ENCODE results near the gene AK8.

Gene AK8

GRCh38 chr9:132769906-132770769, 107.9 kb downstream of the AK8 start:
- peak; percentile 75 to 89 (median 82) for DNase-seq

GRCh38 chr9:132768932-132769905, 108.9 kb downstream of the AK8 start:
- peak; percentile 44 to 67 (median 58) for DNase-seq

- DNase-seq, result no peak
These were observed 114.5 kb downstream of the AK8 start for GRCh38 chr9:132763574-132763973.

- DNase-seq, result no peak
These were observed 115.2 kb downstream of the AK8 start for GRCh38 chr9:132762896-132763295.

- DNase-seq, result no peak
These were observed 116.5 kb downstream of the AK8 start for GRCh38 chr9:132761602-132762001.

- DNase-seq, result no peak
These were observed 118.0 kb downstream of the AK8 start for GRCh38 chr9:132760057-132760456.

- DNase-seq, result no peak
These were observed 121.1 kb downstream of the AK8 start for GRCh38 chr9:132757016-132757415.

- DNase-seq, result no peak
These were observed 121.8 kb downstream of the AK8 start for GRCh38 chr9:132756214-132756845.

- no peak for DNase-seq
These were observed 123.0 kb downstream of the AK8 start for GRCh38 chr9:132755096-132755495.

- no peak for DNase-seq
These were observed 123.8 kb downstream of the AK8 start for GRCh38 chr9:132754236-132754635.

- no peak for DNase-seq
These were observed 124.5 kb downstream of the AK8 start for GRCh38 chr9:132753593-132753880.

GRCh38 chr9:132752877-132753592, 125.0 kb downstream of the AK8 start:
- DNase-seq, result no peak

GRCh38 chr9:132750668-132751067, 127.4 kb downstream of the AK8 start:
- DNase-seq, result no peak

- DNase-seq, result no peak
These were observed 128.8 kb downstream of the AK8 start for GRCh38 chr9:132749306-132749705.

- no peak for DNase-seq
These were observed 129.6 kb downstream of the AK8 start for GRCh38 chr9:132748450-132748849.

- DNase-seq, result no peak
These were observed 132.1 kb downstream of the AK8 start for GRCh38 chr9:132745756-132746709.

GRCh38 chr9:132744881-132745755, 133.0 kb downstream of the AK8 start:
- peak in 1 of 4 experiments; percentile 7 for DNase-seq

- DNase-seq, result no peak
These were observed 134.1 kb downstream of the AK8 start for GRCh38 chr9:132743931-132744479.

GRCh38 chr9:132742821-132743311, 135.2 kb downstream of the AK8 start:
- no peak for DNase-seq

Measured in suppressor macrophage (primary cell).